Stimulated activated CD4-positive, alpha-beta T cell treated with anti-CD3 and anti-CD28 coated beads, Interleukin-15, amount 100 ng/mL, for 24 hours (primary cell): ENCODE results near the gene KRAS.

Experiments used
- DNase-seq: peaks from one replicate; pipeline ENCODE4 v3.0.0-alpha.2; 2020

KRAS gene

GRCh38 chr12:25250744-25251730 is at the start of gene KRAS:
KRAS (minus strand) TSS chr12:25250929.
- peak; percentile 94 for DNase-seq

- DNase-seq: no peak
These were observed 45.7 kb upstream of the KRAS start for GRCh38 chr12:25296381-25296780.

- no peak for DNase-seq
These were observed 44.6 kb upstream of the KRAS start for GRCh38 chr12:25295361-25295760.

- DNase-seq: no peak
These were observed 42.9 kb upstream of the KRAS start for GRCh38 chr12:25293653-25294052.

GRCh38 chr12:25292810-25293221 is 42.1 kb upstream of the KRAS start:
- peak; percentile 34 for DNase-seq

GRCh38 chr12:25287610-25288009 is 36.9 kb upstream of the KRAS start:
- DNase-seq: no peak

- DNase-seq: no peak
These were observed 36.1 kb upstream of the KRAS start for GRCh38 chr12:25286837-25287236.

- DNase-seq: no peak
These were observed 33.3 kb upstream of the KRAS start for GRCh38 chr12:25284024-25284423.

- DNase-seq: no peak
These were observed 32.3 kb upstream of the KRAS start for GRCh38 chr12:25283006-25283405.

GRCh38 chr12:25280082-25280481 is 29.4 kb upstream of the KRAS start:
- no peak for DNase-seq

- DNase-seq: no peak
These were observed 27.5 kb upstream of the KRAS start for GRCh38 chr12:25278269-25278668.

- DNase-seq: peak; percentile 84
These were observed 25.6 kb upstream of the KRAS start for GRCh38 chr12:25276199-25276937.

- no peak for DNase-seq
These were observed 20.9 kb upstream of the KRAS start for GRCh38 chr12:25271486-25272098.

- no peak for DNase-seq
These were observed 19.0 kb upstream of the KRAS start for GRCh38 chr12:25269701-25270100.

- DNase-seq: no peak
These were observed 15.8 kb upstream of the KRAS start for GRCh38 chr12:25266497-25266896.

GRCh38 chr12:25264862-25265261 is 14.1 kb upstream of the KRAS start:
- DNase-seq: no peak

GRCh38 chr12:25264114-25264513 is 13.4 kb upstream of the KRAS start:
- no peak for DNase-seq

- DNase-seq: no peak
These were observed 12.9 kb upstream of the KRAS start for GRCh38 chr12:25263594-25263993.

GRCh38 chr12:25262389-25263074 is 11.8 kb upstream of the KRAS start:
- DNase-seq: no peak

GRCh38 chr12:25257590-25258324 is 7.0 kb upstream of the KRAS start:
- DNase-seq: no peak

GRCh38 chr12:25256826-25257225 is 6.1 kb upstream of the KRAS start:
- no peak for DNase-seq

GRCh38 chr12:25256005-25256404 is 5.3 kb upstream of the KRAS start:
- DNase-seq: no peak
